B cell (primary cell): Measurements from ENCODE around the gene TREH.

ENCODE experiments used
- CTCF ChIP-seq: fragments of 200-600 bp; IDR thresholded peaks from one replicate; pipeline ENCODE4 v1.8.0; 2022; ENCODE audit warnings: antibody characterized with exemption, mild to moderate bottlenecking
- EZH2 ChIP-seq: IDR thresholded peaks from 2 replicates; pipeline ENCODE4 v1.6.1; 2012; ENCODE audit warnings: borderline replicate concordance, low read depth, mild to moderate bottlenecking, moderate library complexity, low read length; ENCODE audit not compliant: insufficient read depth, poor library complexity, severe bottlenecking

GRCh38 chr11:118705791-118706545 is 26.5 kb upstream of the TREH start:
- TF ChIP-seq CTCF (no peak), EZH2 (no peak)
